NCI-H2196 treated with DMSO at 0.1 percent for 48 hours (cell line): ENCODE data around the gene TBC1D8.

Experiments used
- DNase-seq: peaks from one replicate; lab custom pipeline; 2025; ENCODE audit not compliant: unreplicated experiment; lab: John Stamatoyannopoulos, UW

TBC1D8 gene

GRCh38 chr2:101113441-101114267 lies 37.5 kb downstream of the TBC1D8 start:
- peak; percentile 50 for DNase-seq

GRCh38 chr2:101112772-101113157 lies 38.4 kb downstream of the TBC1D8 start:
- DNase-seq: no peak

GRCh38 chr2:101111917-101112771 lies 39.0 kb downstream of the TBC1D8 start:
- no peak for DNase-seq

GRCh38 chr2:101111262-101111838 lies 39.8 kb downstream of the TBC1D8 start:
- no peak for DNase-seq

GRCh38 chr2:101109451-101110118 lies 41.6 kb downstream of the TBC1D8 start:
- DNase-seq: no peak

GRCh38 chr2:101108357-101108756 lies 42.8 kb downstream of the TBC1D8 start:
- DNase-seq: no peak

GRCh38 chr2:101107241-101107640 lies 43.9 kb downstream of the TBC1D8 start:
- DNase-seq: no peak

- no peak for DNase-seq
These were observed 44.6 kb downstream of the TBC1D8 start for GRCh38 chr2:101106453-101107181.

GRCh38 chr2:101105654-101106053 lies 45.5 kb downstream of the TBC1D8 start:
- no peak for DNase-seq

- DNase-seq: no peak
These were observed 53.5 kb downstream of the TBC1D8 start for GRCh38 chr2:101097638-101098037.

GRCh38 chr2:101096619-101097142 lies 54.5 kb downstream of the TBC1D8 start:
- no peak for DNase-seq

GRCh38 chr2:101094351-101094750 lies 56.8 kb downstream of the TBC1D8 start:
- no peak for DNase-seq

- no peak for DNase-seq
These were observed 61.0 kb downstream of the TBC1D8 start for GRCh38 chr2:101089942-101090799.

- DNase-seq: no peak
These were observed 61.8 kb downstream of the TBC1D8 start for GRCh38 chr2:101089419-101089818.

- DNase-seq: no peak
These were observed 63.5 kb downstream of the TBC1D8 start for GRCh38 chr2:101087638-101088037.

GRCh38 chr2:101083613-101084012 lies 67.6 kb downstream of the TBC1D8 start:
- DNase-seq: no peak

GRCh38 chr2:101082998-101083397 lies 68.2 kb downstream of the TBC1D8 start:
- no peak for DNase-seq

- no peak for DNase-seq
These were observed 69.7 kb downstream of the TBC1D8 start for GRCh38 chr2:101081375-101081907.
